Immature natural killer cell (primary cell): Measurements from ENCODE around the gene PRRG1. TPM values are rescaled to one million over a fixed set of nuclear protein-coding genes. Genes with fewer than 3 reads are reported as not detected.
"Not testable (repeated sequence)": the region's sequence is repeated elsewhere in the genome, so short reads cannot be mapped to it uniquely, and the experiment has no call there.

Source experiments
- DNase-seq, 3 donors: peaks; one replicate each; pipeline ENCODE4 v3.0.0; 2022; ENCODE audit warnings: mixed read lengths in 1 of 3
- H3K27ac Mint-ChIP-seq, 6 donors: one replicate each; pipeline ENCODE4 v1.8.0; 2020; ENCODE audit warnings: mixed read lengths in 6 of 6, mild to moderate bottlenecking in 5 of 6, inconsistent platforms in 4 of 6, moderate library complexity in 3 of 6
- H3K27me3 Mint-ChIP-seq, 3 donors: one replicate each; pipeline ENCODE4 v1.8.0; 2020 to 2021; ENCODE audit warnings: low read depth in 3 of 3, mild to moderate bottlenecking in 3 of 3, mixed read lengths in 3 of 3, moderate library complexity in 3 of 3, inconsistent platforms in 1 of 3
- H3K36me3 Mint-ChIP-seq, 3 donors: one replicate each; pipeline ENCODE4 v1.8.0; 2020; ENCODE audit warnings: mixed read lengths in 3 of 3, inconsistent platforms in 2 of 3, mild to moderate bottlenecking in 2 of 3
- H3K4me1 Mint-ChIP-seq, 2 donors: one replicate each; pipeline ENCODE4 v1.8.0; 2020; ENCODE audit warnings: inconsistent platforms in 2 of 2, mild to moderate bottlenecking in 2 of 2, mixed read lengths in 2 of 2, moderate library complexity in 1 of 2
- H3K4me3 Mint-ChIP-seq, 5 donors: one replicate each; pipeline ENCODE4 v1.8.0; 2020; ENCODE audit warnings: mild to moderate bottlenecking in 5 of 5, mixed read lengths in 5 of 5, inconsistent platforms in 3 of 5, moderate library complexity in 3 of 5
- H3K9me3 Mint-ChIP-seq, 6 donors: one replicate each; pipeline ENCODE4 v1.8.0; 2020; ENCODE audit warnings: mild to moderate bottlenecking in 6 of 6, mixed read lengths in 6 of 6, inconsistent platforms in 4 of 6, moderate library complexity in 3 of 6
- polyA plus RNA-seq, 3 donors: library from polyadenylated mRNA; unstranded; fragments of 300-500 nt; fragmentation: Illumina TruSeq; gene quantifications; one replicate each; pipeline ENCODE4 v1.2.3, GENCODE V29; 2021

PRRG1 gene
- polyA plus RNA-seq, result not detected

DNA sequence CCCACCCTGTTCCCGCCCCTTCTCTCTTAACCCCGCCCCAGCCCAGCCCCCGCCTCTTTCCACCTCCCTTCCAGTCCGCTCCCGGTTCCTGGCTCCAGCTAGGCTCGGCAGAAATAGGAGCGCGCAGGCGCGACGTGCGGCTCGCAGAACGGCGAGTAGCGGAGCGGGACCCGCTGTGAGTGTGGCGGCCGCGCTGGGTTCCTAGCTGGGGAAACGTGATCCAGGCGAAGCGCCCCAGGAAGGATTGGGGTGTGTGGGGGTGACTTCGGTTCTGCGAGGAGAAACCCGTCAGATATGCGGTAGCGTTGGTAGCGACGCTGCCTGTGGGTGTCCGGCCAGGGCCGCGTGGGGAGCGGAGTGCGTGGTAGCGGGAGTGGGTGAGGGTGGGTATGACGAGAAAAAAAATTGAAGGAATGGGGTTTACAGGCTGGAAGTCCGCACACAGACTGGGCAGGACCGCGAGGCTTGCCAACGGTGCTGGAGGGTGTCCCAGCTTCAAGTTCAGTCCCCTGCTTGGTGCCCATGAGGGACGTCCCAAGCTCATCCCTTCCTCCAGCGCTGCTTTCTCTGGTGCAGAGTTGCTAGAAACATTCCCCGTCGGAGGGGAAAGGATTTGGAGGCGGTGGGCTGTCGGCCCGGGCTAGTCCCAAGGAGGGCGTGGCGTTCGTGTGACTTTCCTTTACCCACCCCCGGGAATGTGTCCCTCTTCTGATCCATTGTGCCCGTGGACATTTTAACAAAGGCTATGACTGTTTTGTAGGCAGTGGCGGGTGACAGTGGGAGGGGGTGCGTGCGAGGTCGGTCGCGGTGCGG lies at the start of gene PRRG1:
TSS of gene PRRG1 (plus strand) at position 144 of the 813 bp plus-strand sequence. CDS start 56,886 bp downstream, outside the sequence.
- peak within 1 kb of the TSS in 4 of 5 donors; percentile 9 to 78 (median 34) for H3K4me3 Mint-ChIP-seq
- peaks cover 0 to 4% (median 0%) of the 10 kb centered on the region in 3 donors for H3K36me3 Mint-ChIP-seq
- no peak within 1 kb of the TSS for H3K27ac Mint-ChIP-seq
- H3K9me3 Mint-ChIP-seq, result peaks cover 0 to 3% (median 0%) of the 10 kb centered on the region in 6 donors
- peaks cover 1 to 5% of the 10 kb centered on the region in 2 donors for H3K4me1 Mint-ChIP-seq
- DNase-seq, result no peak
- peaks cover 0 to 17% (median 4%) of the 10 kb centered on the region in 3 donors for H3K27me3 Mint-ChIP-seq

GRCh38 chrX:37302569-37302968 lies 46.6 kb upstream of the PRRG1 start:
- no peak for DNase-seq
- Mint-ChIP-seq H3K27me3 (peaks cover 0 to 2% (median 2%) of the 10 kb centered on the region in 3 donors), H3K36me3 (no peaks in the 10 kb centered on the region), H3K4me3 (no peak overlapping the region), H3K27ac (no peak overlapping the region), H3K4me1 (no peaks in the 10 kb centered on the region), H3K9me3 (peaks cover 0 to 4% (median 0%) of the 10 kb centered on the region in 6 donors)

DNA sequence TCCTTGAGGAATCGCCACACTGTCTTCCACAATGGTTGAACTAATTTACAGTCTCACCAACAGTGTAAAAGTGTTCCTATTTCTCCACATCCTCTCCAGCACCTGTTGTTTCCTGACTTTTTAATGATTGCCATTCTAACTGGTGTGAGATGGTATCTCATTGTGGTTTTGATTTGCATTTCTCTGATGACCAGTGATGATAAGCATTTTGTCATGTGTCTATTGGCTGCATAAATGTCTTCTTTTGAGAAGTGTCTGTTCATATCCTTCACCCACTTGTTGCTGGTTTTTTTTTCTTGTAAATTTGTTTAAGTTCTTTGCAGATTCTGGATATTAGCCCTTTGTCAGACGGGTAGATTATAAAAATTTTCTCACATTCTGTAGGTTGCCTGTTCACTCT lies 43.9 kb upstream of the PRRG1 start:
- H3K36me3 Mint-ChIP-seq, H3K27ac Mint-ChIP-seq, H3K4me3 Mint-ChIP-seq, DNase-seq, H3K27me3 Mint-ChIP-seq, H3K4me1 Mint-ChIP-seq, H3K9me3 Mint-ChIP-seq: not testable (repeated sequence)

- no peak overlapping the region for H3K4me3 Mint-ChIP-seq
- no peak for DNase-seq
- H3K4me1 Mint-ChIP-seq, result no peaks in the 10 kb centered on the region
- no peaks in the 10 kb centered on the region for H3K9me3 Mint-ChIP-seq
- peaks cover 0 to 4% (median 2%) of the 10 kb centered on the region in 3 donors for H3K27me3 Mint-ChIP-seq
- no peaks in the 10 kb centered on the region for H3K36me3 Mint-ChIP-seq
- H3K27ac Mint-ChIP-seq, result no peak overlapping the region
Measured at GRCh38 chrX:37314531-37314930, 34.6 kb upstream of the PRRG1 start.

DNA sequence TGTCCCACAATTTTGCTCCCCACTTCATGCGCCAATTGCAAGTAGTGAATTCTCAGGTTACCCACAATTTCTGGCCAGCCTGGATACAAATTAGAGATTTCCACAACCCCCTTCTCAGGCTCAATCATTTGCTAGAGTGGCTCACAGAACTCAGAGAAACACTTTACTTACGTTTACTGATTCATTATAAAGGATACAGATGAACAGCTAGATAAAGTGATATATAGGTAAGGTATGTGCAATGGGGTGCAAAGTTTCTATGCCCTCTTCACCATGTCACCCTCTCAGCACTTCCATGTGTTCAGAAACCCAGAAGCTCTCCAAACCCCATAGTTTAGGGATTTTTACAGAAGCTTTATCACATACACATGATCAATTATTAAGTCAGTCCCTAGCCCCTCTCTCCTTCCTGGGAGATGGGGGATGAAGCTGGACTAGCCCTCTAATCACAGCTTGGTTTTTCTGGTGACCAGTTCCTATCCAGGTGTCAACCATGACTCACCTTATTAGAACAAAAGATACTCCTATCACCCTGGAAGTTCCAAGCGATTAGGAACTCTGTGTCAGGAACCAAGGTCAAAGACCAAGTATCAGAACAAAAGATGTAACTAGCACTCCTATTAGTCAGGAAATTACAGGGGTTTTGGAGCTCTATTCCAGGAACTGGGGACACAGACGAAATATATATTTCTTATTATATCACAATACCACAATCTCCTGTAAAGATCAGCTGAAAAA lies 33.5 kb upstream of the PRRG1 start:
- Mint-ChIP-seq H3K4me1 (no peaks in the 10 kb centered on the region), H3K27ac (no peak overlapping the region), H3K27me3 (peaks cover 0 to 4% (median 2%) of the 10 kb centered on the region in 3 donors), H3K4me3 (no peak overlapping the region), H3K9me3 (no peaks in the 10 kb centered on the region), H3K36me3 (no peaks in the 10 kb centered on the region)
- no peak for DNase-seq

GRCh38 chrX:37320541-37321203 lies 28.5 kb upstream of the PRRG1 start:
- H3K4me3 Mint-ChIP-seq, result no peak overlapping the region

GRCh38 chrX:37330642-37331041 lies 18.5 kb upstream of the PRRG1 start:
- Mint-ChIP-seq H3K27me3 (peaks cover 0 to 6% (median 4%) of the 10 kb centered on the region in 3 donors), H3K27ac (no peak overlapping the region), H3K9me3 (no peaks in the 10 kb centered on the region), H3K4me3 (no peak overlapping the region), H3K4me1 (no peaks in the 10 kb centered on the region), H3K36me3 (no peaks in the 10 kb centered on the region)
- DNase-seq, result no peak

More at GRCh38 chrX:37320541-37321203, 28.5 kb upstream of the PRRG1 start:
- peaks cover 0 to 6% (median 3%) of the 10 kb centered on the region in 3 donors for H3K27me3 Mint-ChIP-seq
- DNase-seq, result no peak
- no peaks in the 10 kb centered on the region for H3K4me1 Mint-ChIP-seq
- H3K36me3 Mint-ChIP-seq, result no peaks in the 10 kb centered on the region
- peaks cover 0 to 2% (median 0%) of the 10 kb centered on the region in 6 donors for H3K9me3 Mint-ChIP-seq
- H3K27ac Mint-ChIP-seq, result no peak overlapping the region

DNA sequence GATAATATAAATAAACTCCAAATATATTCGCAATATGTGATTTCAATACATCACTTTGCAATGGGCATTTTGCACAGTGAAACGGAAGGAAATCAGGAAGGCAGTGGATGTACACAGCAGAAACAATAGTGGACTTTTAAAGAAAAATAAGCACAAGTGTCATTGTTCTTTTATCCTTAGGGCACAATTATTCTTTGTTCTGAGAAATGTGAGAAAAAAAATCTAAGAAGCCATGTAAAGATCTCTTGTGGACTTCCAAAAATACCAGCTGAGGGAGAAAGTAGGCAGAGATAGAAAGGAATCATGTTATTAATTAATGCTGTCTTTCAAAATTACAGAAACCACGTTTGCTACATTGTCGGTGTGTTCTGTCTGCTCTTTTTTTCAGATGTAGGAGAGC lies 17.6 kb upstream of the PRRG1 start:
- Mint-ChIP-seq H3K4me3 (no peak overlapping the region), H3K9me3 (peaks cover 0 to 2% (median 0%) of the 10 kb centered on the region in 6 donors), H3K4me1 (no peaks in the 10 kb centered on the region), H3K27ac (no peak overlapping the region), H3K36me3 (no peaks in the 10 kb centered on the region), H3K27me3 (peaks cover 0 to 6% (median 4%) of the 10 kb centered on the region in 3 donors)
- DNase-seq, result no peak

GRCh38 chrX:37332055-37332454 lies 17.1 kb upstream of the PRRG1 start:
- Mint-ChIP-seq H3K4me1 (no peaks in the 10 kb centered on the region), H3K27me3 (peaks cover 0 to 6% (median 4%) of the 10 kb centered on the region in 3 donors), H3K27ac (no peak overlapping the region), H3K9me3 (peaks cover 0 to 2% (median 0%) of the 10 kb centered on the region in 6 donors), H3K4me3 (no peak overlapping the region), H3K36me3 (no peaks in the 10 kb centered on the region)
- DNase-seq, result no peak

- peaks cover 0 to 6% (median 4%) of the 10 kb centered on the region in 3 donors for H3K27me3 Mint-ChIP-seq
- H3K9me3 Mint-ChIP-seq, result peaks cover 0 to 2% (median 0%) of the 10 kb centered on the region in 6 donors
- no peaks in the 10 kb centered on the region for H3K36me3 Mint-ChIP-seq
- DNase-seq, result no peak
- H3K27ac Mint-ChIP-seq, result no peak overlapping the region
- H3K4me3 Mint-ChIP-seq, result no peak overlapping the region
- no peaks in the 10 kb centered on the region for H3K4me1 Mint-ChIP-seq
Measured at GRCh38 chrX:37332987-37333658, 16.0 kb upstream of the PRRG1 start.

DNA sequence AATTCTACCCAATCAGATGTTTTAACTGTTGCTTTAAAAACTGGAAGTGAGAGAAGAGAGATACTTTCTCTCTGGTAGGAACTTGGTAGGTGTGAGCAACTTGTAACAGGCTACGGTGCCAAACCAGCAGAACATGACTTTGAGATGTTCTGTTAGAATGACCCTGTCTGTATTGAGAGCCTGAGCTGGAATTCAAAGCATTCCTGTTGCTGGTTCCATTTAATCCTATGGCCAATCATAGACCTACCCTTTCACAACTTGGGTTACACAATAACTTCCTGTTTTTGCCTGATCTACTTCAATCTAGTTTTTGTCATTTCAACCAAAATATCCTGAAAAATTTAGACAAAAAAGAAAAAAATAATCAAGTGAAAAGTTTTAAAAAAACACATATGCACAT lies 1.7 kb upstream of the PRRG1 start:
- peaks cover 1 to 5% of the 10 kb centered on the region in 2 donors for H3K4me1 Mint-ChIP-seq
- peaks cover 0 to 1% (median 0%) of the 10 kb centered on the region in 6 donors for H3K9me3 Mint-ChIP-seq
- H3K27me3 Mint-ChIP-seq, result peaks cover 0 to 17% (median 4%) of the 10 kb centered on the region in 3 donors
- H3K4me3 Mint-ChIP-seq, result no peak overlapping the region
- no peak for DNase-seq
- no peak overlapping the region for H3K27ac Mint-ChIP-seq
- H3K36me3 Mint-ChIP-seq, result peaks cover 0 to 4% (median 0%) of the 10 kb centered on the region in 3 donors

DNA sequence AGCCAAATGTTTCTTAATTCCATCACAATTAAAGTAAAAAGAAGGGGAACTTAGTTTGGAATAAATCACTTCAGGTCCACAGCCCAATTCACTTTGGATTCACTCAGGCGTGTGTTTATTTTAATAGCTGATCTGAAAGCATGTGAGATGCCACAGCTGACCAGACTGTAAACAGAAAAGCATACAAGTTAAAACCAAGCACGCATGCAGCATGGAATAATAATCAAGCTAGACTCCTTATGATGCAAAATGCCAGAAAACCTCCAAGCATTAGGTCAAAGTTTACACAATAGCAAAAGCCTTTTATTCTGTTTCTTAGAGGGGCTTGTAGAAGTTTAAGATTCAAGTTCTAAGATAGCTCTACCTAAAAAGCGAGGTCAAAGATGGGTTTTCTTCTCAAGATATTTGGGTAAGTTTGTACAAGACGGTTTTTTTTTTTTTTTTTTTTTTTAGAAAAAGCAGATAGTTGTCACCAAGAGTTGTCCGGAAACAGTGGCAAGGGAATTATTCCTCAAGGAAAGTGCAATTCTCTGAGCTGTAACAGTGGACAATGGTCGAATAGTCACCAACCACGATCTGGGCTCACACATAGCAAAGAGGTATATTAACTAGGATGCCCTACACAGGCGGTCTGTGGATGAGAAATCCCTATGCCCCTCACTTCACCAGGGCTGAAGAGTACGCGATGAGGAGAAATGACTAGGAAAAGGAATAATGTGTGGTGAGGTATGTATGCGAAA lies 763 bp upstream of the PRRG1 start:
- Mint-ChIP-seq H3K9me3 (peaks cover 0 to 2% (median 0%) of the 10 kb centered on the region in 6 donors), H3K4me1 (peaks cover 1 to 5% of the 10 kb centered on the region in 2 donors), H3K27me3 (peaks cover 0 to 17% (median 4%) of the 10 kb centered on the region in 3 donors), H3K4me3 (peak overlapping the region in 3 of 5 donors; percentile 9 to 78 (median 33)), H3K36me3 (peaks cover 0 to 4% (median 0%) of the 10 kb centered on the region in 3 donors), H3K27ac (no peak overlapping the region)
- no peak for DNase-seq

DNA sequence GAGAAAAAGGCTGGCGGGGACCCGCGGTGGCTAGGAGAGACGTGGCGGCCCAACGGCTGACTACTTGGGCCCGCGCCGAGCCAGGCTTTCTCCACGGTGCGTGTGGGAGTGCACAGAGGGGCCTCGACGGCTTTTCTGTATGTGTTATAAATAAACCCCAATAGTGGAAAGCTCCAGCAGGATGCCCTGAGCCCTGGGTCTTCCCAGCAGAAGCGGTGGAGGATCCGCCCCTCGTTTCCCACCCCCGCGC lies 268 bp upstream of the PRRG1 start:
- Mint-ChIP-seq H3K9me3 (peaks cover 0 to 2% (median 0%) of the 10 kb centered on the region in 6 donors), H3K27me3 (peaks cover 0 to 17% (median 4%) of the 10 kb centered on the region in 3 donors), H3K27ac (no peak overlapping the region), H3K4me3 (peak overlapping the region in 3 of 5 donors; percentile 9 to 78 (median 33)), H3K36me3 (peaks cover 0 to 4% (median 0%) of the 10 kb centered on the region in 3 donors), H3K4me1 (peaks cover 1 to 5% of the 10 kb centered on the region in 2 donors)
- no peak for DNase-seq
